Rectal smooth muscle tissue (tissue), 1 donor: ENCODE data around the gene UQCRQ.
A peak's percentile ranks its signal among the peaks of the same experiment; 100 is the strongest.

Experiments used
- H3K27ac ChIP-seq: one replicate; pipeline ENCODE4 v1.7.0; 2013; ENCODE audit warnings: low read depth, low read length, inconsistent platforms
- H3K27me3 ChIP-seq: one replicate; pipeline ENCODE4 v1.7.0; 2013; ENCODE audit warnings: low read length; ENCODE audit not compliant: control insufficient read depth, insufficient read depth
- H3K36me3 ChIP-seq: one replicate; pipeline ENCODE4 v1.7.0; 2013; ENCODE audit warnings: low read length; ENCODE audit not compliant: control insufficient read depth, insufficient read depth
- H3K4me1 ChIP-seq: one replicate; pipeline ENCODE4 v1.7.0; 2013; ENCODE audit warnings: low read length; ENCODE audit not compliant: control insufficient read depth, insufficient read depth
- H3K4me3 ChIP-seq: one replicate; pipeline ENCODE4 v1.7.0; 2013; ENCODE audit warnings: low read length
- H3K9ac ChIP-seq: one replicate; pipeline ENCODE4 v1.7.0; 2013; ENCODE audit warnings: low read length

UQCRQ gene

DNA sequence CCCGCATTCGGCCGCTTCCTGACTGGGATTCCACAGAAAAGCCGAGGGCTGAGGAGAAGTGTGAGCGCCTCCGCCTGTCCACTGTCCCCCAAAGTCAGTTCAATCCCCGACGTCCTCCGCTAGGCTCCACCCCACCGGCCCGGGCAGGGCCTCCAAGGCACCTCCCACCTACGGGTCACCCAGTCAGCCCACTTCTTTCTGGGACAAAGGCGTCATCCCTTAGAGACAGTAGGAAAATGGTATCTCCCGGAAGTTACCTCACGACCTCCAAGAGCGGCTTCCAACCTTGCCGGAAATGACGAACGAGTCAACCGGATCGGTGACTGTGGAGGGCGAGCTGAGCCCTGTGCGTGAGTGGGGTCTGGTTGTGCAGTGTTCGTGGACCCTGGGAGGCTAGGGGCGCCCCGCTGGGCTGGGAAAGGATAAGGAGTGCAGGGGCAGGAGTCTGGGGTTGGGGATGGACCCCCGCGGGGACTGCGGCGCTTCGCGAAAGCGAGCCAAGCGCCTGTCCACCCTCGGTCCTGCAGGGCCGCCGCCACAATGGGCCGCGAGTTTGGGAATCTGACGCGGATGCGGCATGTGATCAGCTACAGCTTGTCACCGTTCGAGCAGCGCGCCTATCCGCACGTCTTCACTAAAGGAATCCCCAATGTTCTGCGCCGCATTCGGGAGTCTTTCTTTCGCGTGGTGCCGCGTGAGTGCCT is at the start of gene UQCRQ, which contains the start of gene GDF9:
Gene UQCRQ, plus strand, starts transcription at position 301 of the 704 bp plus-strand sequence. Its CDS starts 240 bp downstream, at position 541.
Gene GDF9, minus strand, starts transcription at position 128 of the 704 bp plus-strand sequence. CDS start 1,936 bp downstream, outside the sequence.
- peak within 1 kb of the TSS; percentile 74 for H3K9ac ChIP-seq

DNA sequence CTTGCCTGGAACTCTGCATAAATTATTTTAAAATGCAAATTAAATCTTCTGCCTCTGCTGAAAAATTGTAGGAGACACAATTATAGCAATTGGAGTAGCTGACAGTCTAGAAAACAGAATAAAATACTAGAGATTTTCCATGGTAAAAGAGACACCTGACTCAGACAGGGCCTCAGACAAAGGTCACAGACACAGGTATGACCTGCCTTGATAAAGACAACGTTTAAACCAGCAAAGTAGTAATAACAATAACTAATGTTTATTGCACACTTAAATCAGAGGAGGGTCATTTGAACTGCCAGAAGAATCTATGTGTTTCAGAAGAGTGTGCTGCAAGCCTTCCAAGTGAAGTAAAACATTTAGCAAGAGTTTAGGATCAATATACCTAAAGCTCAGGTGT is 49.4 kb upstream of the UQCRQ start:
- Histone ChIP-seq H3K9ac (no peak overlapping the region), H3K27ac (no peak overlapping the region), H3K36me3 (no peaks in the 10 kb centered on the region), H3K4me3 (no peak overlapping the region), H3K27me3 (peaks cover 11% of the 10 kb centered on the region), H3K4me1 (peaks cover 2% of the 10 kb centered on the region)

More for the DNA sequence above, at the start of gene UQCRQ, which contains the start of gene GDF9:
- peak within 1 kb of the TSS; percentile 95 for H3K27ac ChIP-seq
- H3K27me3 ChIP-seq = no peaks in the 10 kb centered on the region
- H3K4me3 ChIP-seq = peak within 1 kb of the TSS; percentile 93
- peaks cover 12% of the 10 kb centered on the region for H3K36me3 ChIP-seq
- H3K4me1 ChIP-seq = peaks cover 7% of the 10 kb centered on the region

GRCh38 chr5:132819468-132819867 is 47.0 kb upstream of the UQCRQ start:
- H3K27me3 ChIP-seq = peaks cover 8% of the 10 kb centered on the region
- no peak overlapping the region for H3K9ac ChIP-seq
- no peaks in the 10 kb centered on the region for H3K36me3 ChIP-seq
- peaks cover 2% of the 10 kb centered on the region for H3K4me1 ChIP-seq
- H3K27ac ChIP-seq = no peak overlapping the region
- H3K4me3 ChIP-seq = no peak overlapping the region

DNA sequence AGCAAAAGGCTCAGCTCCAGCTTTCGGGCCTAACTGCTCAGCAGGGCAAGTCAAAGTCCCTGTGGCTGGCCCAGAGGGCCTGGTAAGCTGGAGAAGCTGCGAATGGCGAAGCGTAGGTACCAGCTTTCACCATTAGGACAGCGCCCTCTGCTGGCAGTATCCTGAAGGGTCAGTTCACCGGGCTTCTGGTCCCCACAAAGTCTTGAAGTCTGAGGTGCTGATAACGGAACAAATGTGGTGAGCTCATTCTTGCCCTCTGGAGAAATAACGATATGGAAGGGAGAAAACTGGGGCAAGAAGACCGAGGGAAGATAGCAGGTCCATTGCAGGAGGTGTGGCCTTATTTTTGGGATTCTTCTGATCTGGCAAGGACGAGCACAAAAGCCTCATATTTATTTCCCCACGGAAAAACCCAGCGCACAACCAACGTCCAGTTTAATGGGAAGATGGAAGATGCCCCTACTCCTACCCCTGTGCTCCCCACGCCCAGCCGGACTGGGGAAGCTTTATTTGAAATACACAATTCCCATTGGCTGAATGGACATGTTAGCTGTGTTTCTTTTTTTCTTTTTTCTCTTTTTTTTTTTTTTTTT is 46.2 kb upstream of the UQCRQ start:
- Histone ChIP-seq H3K9ac (no peak overlapping the region), H3K27me3 (peaks cover 7% of the 10 kb centered on the region), H3K4me3 (no peak overlapping the region), H3K27ac (no peak overlapping the region), H3K36me3 (no peaks in the 10 kb centered on the region), H3K4me1 (peaks cover 2% of the 10 kb centered on the region)

DNA sequence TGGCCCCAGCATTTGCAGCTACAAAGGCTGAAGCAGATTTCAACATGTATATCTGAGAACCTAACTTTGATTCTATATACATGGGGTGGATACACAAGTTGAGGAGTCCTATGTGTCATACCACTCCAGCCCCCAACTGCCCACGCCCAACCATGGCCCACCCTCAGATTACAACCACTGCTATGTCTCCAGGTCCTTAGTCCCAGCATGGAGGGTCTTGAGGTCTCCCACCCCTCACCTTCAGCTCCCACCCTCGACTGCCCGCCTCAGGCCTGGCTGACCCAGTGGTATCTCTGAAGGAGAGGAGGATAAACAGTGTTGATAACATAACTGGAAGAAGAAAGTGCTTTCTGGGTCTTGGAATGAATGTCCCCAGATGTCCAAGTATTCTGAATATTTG is 45.1 kb upstream of the UQCRQ start:
- H3K36me3 ChIP-seq = no peaks in the 10 kb centered on the region
- H3K9ac ChIP-seq = no peak overlapping the region
- H3K27ac ChIP-seq = no peak overlapping the region
- no peak overlapping the region for H3K4me3 ChIP-seq
- peaks cover 2% of the 10 kb centered on the region for H3K4me1 ChIP-seq
- H3K27me3 ChIP-seq = peaks cover 7% of the 10 kb centered on the region

- H3K9ac ChIP-seq = no peak overlapping the region
Observed at GRCh38 chr5:132821791-132822190, 44.7 kb upstream of the UQCRQ start.

GRCh38 chr5:132822650-132823480 is 43.6 kb upstream of the UQCRQ start:
- no peak overlapping the region for H3K9ac ChIP-seq
- no peaks in the 10 kb centered on the region for H3K36me3 ChIP-seq
- peak overlapping the region; percentile 40 for H3K4me3 ChIP-seq
- peaks cover 2% of the 10 kb centered on the region for H3K4me1 ChIP-seq
- peaks cover 7% of the 10 kb centered on the region for H3K27me3 ChIP-seq
- H3K27ac ChIP-seq = no peak overlapping the region

More at GRCh38 chr5:132821791-132822190, 44.7 kb upstream of the UQCRQ start:
- Histone ChIP-seq H3K36me3 (no peaks in the 10 kb centered on the region), H3K27ac (no peak overlapping the region), H3K27me3 (peaks cover 7% of the 10 kb centered on the region), H3K4me3 (no peak overlapping the region), H3K4me1 (peaks cover 2% of the 10 kb centered on the region)

- Histone ChIP-seq H3K27me3 (peaks cover 7% of the 10 kb centered on the region), H3K4me1 (peaks cover 2% of the 10 kb centered on the region), H3K9ac (no peak overlapping the region), H3K4me3 (peak overlapping the region; percentile 40), H3K36me3 (no peaks in the 10 kb centered on the region), H3K27ac (no peak overlapping the region)
Observed at GRCh38 chr5:132823481-132824050, 42.9 kb upstream of the UQCRQ start.

DNA sequence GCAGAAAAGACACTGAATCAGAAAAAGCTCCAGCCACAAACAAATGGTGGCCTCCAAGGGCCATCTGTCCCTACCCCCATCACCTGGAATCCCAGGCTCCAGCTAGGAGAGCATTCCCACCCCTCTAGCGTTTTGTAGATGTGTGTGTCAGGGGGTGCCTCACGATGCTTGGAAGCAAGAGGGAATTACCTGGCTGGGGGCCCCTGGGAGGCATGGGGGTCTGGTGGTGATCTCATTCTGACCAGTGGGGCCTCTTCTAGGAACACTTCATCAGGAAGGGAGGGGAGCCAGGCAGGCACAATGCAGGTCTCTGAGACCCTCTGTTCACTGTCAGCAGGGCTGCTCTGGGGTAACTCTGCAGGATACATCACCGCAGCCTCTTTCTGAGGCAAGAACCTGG is 42.0 kb upstream of the UQCRQ start:
- H3K36me3 ChIP-seq = no peaks in the 10 kb centered on the region
- H3K27me3 ChIP-seq = peaks cover 2% of the 10 kb centered on the region
- H3K9ac ChIP-seq = no peak overlapping the region
- H3K4me1 ChIP-seq = peaks cover 2% of the 10 kb centered on the region
- no peak overlapping the region for H3K4me3 ChIP-seq
- no peak overlapping the region for H3K27ac ChIP-seq

DNA sequence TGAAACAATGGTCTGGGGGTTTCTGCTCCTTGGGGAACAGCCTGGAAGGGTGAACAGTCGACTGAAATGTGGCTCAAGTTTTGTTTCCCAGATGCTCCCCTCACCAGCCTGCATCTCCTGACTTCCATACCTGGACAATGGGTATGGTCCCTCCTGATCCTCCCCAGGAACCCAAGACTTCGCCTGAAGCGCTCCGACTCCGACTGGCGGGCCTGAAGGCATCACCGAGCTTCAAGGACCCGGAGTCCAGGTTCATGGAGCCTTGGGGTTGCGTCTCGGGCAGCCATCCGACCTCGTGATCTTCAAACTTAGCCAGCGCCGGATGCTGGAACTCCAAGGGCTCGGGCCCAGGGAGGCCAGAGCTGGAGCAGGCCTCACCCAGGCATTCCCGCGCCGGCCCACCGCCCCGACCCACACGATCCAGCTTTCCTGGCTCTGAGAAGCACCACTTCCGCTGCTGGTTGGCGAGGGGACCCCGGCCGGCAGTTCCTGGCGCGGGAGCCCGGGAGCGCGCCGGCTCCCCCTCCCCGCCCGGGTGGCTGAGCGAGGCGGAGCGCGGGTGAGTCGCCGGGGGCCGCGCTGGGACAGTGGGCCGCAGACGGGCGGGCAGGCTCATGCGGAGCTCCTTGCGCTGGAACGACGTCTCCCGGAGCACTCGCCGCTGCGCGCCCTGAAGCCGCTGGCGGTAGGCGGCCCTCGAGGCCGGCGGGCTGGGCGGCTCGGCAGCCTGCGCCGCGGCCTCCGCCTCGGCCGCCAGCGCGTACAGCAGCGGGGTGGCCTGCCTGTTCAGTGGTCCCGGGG is 41.2 kb upstream of the UQCRQ start:
- Histone ChIP-seq H3K9ac (no peak overlapping the region), H3K36me3 (no peaks in the 10 kb centered on the region), H3K27ac (no peak overlapping the region), H3K4me3 (no peak overlapping the region), H3K4me1 (peaks cover 1% of the 10 kb centered on the region), H3K27me3 (peaks cover 2% of the 10 kb centered on the region)

DNA sequence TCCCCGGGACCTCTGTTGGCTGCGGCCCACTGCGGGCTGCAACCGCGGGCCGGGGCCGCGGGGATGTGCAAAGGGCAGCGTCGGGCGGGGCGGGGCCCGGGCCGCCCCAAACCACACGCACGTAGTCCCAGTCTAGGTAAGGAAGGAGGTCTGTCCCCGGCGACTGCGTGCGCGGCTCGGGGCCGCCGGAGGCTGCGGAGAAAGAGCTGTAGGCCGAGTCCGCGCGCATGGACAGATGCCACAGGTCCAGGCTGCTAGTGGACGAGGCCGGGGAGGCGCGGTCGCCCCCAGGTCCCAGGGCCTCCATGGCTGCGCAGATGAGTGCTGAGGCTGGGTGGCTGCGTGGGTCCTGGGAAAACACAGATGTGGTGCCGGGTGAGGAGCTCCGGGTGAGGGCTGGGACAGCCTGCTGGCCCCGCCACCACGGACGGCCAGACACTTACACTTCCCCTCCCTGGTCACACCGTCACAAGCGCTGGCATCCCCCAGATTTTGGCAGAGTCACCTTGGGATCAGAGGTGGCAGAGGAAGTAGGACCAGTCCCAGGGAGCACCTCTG is 40.5 kb upstream of the UQCRQ start:
- Histone ChIP-seq H3K27ac (no peak overlapping the region), H3K4me1 (no peaks in the 10 kb centered on the region), H3K4me3 (no peak overlapping the region), H3K9ac (no peak overlapping the region), H3K27me3 (peaks cover 2% of the 10 kb centered on the region), H3K36me3 (no peaks in the 10 kb centered on the region)
